ENCODE data around the gene NETO2.
"Not testable (repeated sequence)": the region's sequence is repeated elsewhere in the genome, so short reads cannot be mapped to it uniquely, and the experiment has no call there.

The NETO2 gene, protein sequence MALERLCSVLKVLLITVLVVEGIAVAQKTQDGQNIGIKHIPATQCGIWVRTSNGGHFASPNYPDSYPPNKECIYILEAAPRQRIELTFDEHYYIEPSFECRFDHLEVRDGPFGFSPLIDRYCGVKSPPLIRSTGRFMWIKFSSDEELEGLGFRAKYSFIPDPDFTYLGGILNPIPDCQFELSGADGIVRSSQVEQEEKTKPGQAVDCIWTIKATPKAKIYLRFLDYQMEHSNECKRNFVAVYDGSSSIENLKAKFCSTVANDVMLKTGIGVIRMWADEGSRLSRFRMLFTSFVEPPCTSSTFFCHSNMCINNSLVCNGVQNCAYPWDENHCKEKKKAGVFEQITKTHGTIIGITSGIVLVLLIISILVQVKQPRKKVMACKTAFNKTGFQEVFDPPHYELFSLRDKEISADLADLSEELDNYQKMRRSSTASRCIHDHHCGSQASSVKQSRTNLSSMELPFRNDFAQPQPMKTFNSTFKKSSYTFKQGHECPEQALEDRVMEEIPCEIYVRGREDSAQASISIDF

DNA sequence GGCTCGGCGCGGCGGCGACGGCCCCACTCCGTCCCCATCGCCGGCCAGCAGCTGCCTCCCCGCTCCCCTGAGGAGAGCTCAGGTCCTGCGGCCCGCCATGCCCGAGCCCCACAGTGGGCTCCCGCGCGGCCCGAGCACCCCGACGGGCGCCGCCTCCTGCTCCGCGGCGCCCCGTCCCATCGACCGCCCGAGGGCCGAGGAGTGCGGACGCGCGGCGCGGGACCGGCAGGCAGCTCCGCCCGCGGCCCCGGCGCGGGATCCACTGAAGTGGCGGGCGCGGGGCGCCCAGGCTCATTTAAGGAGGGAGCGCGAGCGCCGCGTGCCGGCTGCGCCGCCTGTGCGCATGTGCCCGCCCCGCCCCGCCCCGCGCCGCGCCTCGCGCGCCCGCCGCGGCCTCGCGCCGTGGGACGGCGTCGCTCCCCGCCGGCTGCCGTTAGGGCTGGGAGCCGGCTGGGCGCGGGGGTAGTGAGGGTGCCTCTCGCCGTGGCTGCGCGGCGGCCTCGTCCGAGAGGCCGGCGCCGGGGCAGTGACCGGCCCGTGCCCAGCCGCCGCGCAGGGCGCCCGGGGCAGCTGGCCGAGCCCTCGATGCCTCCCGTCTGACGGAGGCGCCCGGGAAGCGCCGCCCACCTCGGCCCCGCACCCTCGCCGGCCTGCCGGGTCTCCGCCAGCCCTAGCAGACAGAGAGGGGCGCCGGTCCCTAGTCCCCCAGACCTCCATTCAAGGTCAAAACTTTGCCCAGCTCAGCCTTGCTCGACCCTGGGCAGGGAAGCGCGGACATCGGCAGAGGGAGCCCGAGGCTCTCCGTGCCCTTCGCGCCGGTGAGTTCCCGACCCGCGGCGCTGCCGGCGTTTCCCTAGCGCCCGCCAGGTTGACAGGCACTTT, at the start of gene NETO2:
TSS of gene NETO2 (minus strand) at position 269 of the 882 bp plus-strand sequence. CDS start 333 bp downstream, outside the sequence.
- peak; percentile 20 to 27 for DNase-seq (ENCODE audit: low read depth in 2 of 2, low spot score in 1 of 2)

DNA sequence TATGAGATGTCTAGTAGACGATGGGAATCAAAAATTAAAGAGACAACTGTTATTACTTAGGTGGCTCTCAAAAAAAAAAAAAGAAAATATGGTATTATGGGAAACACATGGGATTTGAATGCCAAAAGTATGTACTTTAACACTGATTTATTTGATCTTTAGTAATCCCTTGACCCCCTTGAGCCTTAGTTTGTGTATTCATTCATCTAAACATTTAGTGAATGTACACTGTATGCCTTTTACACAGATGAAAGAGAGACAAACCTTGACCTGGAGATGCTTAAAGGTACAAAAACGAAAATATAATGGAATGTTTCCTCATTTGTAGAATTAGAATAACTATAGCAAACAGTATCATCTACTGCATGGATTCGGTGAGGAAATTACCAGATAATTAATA, 38.6 kb upstream of the NETO2 start:
- no peak for DNase-seq (ENCODE audit: low read depth in 2 of 2, low spot score in 1 of 2)

DNA sequence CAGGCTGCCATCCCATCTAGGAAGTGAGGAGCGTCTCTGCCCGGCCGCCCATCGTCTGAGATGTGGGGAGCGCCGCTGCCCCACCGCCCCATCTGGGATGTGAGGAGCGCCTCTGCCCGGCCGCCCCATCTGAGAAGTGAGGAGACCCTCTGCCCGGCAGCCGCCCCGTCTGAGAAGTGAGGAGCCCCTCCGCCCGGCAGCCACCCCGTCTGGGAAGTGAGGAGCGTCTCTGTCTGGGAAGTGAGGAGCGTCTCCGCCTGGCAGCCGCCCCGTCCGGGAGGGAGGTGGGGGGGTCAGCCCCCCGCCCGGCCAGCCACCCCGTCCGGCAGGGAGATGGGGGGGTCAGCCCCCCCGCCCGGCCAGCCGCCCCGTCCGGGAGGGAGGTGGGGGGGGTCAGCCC, 37.3 kb upstream of the NETO2 start:
- DNase-seq (ENCODE audit: low read depth in 2 of 2, low spot score in 1 of 2) = not testable (repeated sequence)

DNA sequence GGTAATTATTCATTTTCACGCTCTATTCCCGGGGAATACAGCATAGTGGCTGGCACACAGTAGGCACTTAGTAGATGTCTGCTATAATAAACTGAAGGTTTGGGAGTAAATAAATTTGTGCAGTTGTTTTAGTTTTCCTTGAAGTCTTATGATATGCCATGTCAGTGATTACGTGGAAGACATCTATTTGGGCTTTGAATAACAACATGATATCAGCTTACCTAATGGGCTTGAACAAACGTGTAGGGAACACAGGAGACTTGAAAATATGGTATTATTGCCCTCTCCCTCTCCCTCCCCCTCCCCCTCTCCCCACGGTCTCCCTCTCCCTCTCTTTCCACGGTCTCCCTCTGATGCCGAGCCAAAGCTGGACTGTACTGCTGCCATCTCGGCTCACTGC, 36.3 kb upstream of the NETO2 start:
- DNase-seq (ENCODE audit: low read depth in 2 of 2, low spot score in 1 of 2) = no peak

DNA sequence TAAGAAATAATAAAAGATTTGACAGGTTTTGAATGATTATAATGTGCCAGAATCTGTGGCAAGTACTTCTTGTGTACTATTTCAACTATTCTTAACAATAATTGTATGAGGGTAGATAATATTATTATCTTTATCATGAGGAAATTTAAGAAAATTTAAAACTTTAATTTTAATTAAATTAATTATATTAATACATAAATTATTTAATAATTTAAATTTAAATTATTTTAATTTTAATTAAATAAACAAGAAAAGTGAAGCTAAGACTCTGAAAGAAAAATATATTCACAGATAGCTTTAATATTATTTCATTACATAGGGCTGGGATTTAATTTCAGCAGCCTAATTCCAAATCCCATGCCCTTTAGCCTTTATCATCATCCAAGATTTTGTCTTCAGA, 31.4 kb upstream of the NETO2 start:
- DNase-seq (ENCODE audit: low read depth in 2 of 2, low spot score in 1 of 2) = no peak

DNA sequence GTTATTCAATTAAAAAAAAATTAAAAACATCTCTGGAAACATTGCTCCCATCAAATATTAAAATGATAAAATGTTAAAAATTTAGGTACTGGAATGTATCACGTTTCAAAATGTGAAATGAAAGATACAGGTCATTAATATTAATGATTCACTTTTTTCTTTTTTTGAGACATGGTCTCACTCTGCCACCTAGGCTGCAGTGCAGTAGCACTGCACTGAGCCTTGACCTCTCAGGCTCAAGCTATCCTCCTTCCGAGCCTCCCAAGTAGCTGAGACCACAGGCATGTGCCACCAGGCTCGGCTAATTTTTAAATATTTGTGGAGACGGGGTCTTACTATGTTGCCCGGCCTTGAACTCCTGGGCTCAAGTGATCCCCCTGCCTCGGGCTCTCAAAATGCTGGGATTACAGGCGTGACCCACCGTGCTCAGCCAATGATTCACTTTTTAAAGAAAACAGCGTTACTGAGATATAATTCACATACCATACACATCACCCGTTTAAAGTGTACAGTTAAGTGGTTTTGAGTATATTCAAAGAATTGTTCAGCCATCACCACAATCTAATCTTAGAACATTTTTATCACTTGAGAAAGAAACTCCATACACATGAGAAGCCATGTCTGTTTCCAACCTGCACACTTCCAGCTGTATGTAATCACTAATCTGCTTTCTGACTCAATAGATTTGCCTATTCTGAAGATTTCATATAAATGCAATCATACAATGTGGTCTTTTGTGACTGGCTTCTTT, 19.1 kb upstream of the NETO2 start:
- no peak for DNase-seq (ENCODE audit: low read depth in 2 of 2, low spot score in 1 of 2)

DNA sequence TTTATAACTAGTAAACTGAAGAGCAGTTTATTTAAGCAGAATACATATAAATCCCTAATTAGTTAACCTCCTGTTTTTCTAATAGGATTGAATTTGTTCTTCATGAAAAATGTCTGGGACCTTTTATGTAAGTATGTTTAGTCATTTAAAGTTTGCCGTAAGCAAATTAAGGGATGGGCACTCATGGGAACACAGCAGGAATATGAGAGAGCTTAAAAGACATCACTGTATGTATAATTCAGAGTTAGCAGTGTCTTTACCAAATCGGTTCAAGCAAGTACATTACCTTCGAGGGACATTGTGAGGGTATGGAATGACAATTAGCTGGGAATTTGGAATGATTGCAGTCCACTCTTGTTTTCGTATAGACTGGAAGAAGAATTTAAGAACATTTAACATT, 17.7 kb upstream of the NETO2 start:
- DNase-seq (ENCODE audit: low read depth in 2 of 2, low spot score in 1 of 2) = no peak

DNA sequence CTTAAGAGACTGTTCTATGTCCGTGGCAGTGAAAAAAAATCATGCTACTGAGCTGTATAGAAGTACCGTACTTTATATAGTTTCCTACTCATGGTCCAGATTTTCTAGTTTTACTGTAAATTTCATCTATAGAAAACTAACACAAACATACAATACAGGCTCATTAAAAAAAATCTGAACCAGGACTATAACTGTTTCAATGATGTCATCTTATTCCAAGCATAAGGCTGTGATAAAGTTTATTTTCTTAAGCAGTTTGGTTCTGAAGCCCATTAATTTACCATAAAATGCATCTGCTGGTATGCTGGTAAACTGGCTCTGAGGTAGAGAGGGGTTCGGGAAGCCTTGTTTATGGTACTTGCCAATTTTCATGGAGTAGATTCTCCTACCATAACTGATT, 16.7 kb upstream of the NETO2 start:
- DNase-seq (ENCODE audit: low read depth in 2 of 2, low spot score in 1 of 2) = no peak

DNA sequence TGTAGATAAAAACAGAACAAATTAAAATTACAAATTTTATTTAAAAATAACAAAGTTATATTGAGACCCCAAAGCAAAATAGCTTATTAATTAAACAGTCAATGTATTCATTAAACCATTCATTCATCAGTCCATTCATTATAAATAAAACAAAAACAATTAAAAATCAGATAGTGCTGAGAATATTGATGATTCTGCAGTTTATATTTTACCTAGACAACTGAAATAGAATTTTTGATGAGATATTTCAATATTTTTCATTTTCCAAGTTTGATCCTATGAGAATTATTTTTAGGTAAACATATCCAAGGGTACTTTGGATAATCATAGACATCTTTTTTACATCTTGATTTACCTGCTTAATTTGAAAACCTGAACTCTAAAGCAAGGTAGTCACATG, 15.2 kb upstream of the NETO2 start:
- DNase-seq (ENCODE audit: low read depth in 2 of 2, low spot score in 1 of 2) = no peak

DNA sequence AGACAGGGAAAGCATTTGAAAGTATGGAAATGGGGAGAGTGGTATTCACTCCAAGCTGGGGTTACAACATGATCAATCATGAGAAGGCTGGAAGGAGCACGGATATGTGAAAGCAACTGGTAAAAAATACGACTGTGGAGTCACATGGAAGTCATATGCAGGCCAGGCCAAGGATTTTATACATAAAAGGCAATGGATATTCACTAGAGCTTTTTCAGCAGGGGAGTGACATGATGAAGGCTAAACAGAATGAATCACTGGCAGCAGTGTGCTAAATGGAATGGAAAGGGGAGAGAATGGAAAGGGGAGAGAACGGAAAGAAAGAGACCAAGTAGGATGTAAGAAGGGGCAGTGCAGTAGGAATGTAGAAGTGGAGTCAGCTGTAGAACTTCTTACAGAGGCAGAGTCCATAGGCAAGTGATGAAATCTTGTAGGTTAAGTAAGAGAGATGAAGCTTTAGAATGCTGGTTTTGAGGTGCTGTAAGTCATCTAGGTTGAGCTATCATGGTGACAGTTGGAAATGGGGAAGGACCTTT, 13.0 kb upstream of the NETO2 start:
- no peak for DNase-seq (ENCODE audit: low read depth in 2 of 2, low spot score in 1 of 2)

DNA sequence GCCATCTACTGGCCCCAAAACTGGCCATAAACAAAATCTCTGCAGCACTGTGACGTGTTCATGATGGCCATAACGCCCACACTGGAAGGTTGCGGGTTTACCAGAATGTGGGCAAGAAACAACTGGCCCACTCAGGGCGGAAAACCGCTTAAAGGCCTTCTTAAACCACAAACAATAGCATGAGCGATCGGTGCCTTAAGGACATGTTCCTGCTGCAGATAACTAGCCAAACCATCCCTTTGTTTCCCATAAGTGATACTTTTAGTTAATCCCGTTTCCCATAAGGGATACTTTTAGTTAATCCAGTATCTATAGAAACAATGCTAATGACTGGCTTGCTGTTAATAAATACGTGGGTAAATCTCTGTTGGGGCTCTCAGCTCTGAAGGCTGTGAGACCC, 8.8 kb upstream of the NETO2 start:
- not testable (repeated sequence) for DNase-seq (ENCODE audit: low read depth in 2 of 2, low spot score in 1 of 2)

DNA sequence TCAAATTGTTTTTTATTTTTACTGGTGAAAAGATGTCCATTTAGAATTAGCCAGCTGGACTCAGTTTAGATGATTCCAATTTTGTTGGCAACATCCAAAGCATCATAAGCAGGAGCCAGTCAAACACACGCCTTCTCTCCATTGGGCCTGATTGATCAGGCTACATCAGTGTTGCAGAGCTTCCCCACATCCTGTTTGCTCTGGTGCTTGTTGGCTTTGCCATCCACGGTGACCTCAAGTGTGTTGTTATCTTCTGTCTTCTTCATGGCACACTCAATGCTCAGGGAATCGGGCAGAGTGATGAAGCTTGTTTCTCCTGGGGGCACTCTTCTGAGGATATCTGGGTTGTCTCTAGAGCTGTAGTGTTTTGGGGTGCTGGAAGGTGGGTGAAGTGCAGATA, 6.3 kb upstream of the NETO2 start:
- no peak for DNase-seq (ENCODE audit: low read depth in 2 of 2, low spot score in 1 of 2)

DNA sequence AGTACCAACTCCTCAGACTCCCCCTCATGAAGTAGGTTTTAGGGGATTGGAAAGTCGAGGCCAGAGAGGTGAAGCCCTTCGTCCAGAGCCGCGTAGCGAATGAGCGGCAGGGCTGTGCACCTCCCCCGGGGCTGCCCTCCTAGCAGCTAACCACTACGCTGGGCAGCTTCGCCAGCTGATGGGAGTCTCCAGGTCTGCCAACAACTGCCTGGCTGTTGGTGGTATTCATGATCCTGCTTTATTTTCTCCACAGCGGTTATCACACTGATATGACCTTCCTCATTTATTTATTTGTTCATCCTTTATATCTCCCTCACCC, 773 bp upstream of the NETO2 start:
- DNase-seq (ENCODE audit: low read depth in 2 of 2, low spot score in 1 of 2) = no peak

DNA sequence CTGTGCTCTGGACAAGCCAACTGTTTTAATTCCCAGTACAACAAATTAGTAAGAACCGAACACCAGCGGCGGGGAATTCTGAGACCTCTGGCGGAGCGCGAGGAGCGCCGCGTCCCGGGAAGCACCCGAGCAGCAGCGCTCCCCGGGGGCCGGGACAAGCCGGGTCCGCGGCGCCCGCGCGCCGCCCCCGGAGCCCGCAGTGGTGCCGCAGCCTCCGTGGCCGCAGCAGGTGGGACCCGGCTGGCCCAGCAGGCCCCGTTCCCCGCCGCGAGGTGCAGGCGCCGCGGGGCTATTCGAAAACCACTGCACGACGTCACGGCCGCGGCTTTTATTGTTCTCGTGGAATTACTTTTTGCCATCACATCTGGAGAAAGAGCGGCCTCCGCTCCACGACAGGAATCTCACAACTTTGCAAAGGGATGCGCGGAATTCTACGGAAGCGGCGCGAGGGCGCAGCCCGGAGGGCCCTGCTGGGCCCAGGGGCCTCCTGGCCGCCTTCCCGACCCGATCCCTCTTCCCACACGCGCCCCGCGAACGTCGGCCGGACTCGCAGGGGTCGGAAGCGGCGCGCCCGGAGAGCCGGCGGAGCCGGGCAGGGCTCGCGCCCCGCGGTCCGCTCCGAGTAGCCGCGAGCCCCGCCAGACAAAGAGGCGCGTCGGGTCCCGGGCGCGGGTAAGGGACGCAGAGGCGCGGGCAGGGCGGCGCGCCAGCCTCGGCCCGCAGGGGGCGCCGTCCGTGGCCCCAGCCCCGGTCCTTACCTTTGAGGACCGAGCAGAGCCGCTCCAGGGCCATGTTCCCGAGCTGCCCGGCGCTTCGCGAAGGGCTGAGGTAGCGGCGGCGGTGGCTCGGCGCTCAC, 696 bp downstream of the NETO2 start:
- peak in 1 of 2 donors; percentile 23 for DNase-seq (ENCODE audit: low read depth in 2 of 2, low spot score in 1 of 2)

DNA sequence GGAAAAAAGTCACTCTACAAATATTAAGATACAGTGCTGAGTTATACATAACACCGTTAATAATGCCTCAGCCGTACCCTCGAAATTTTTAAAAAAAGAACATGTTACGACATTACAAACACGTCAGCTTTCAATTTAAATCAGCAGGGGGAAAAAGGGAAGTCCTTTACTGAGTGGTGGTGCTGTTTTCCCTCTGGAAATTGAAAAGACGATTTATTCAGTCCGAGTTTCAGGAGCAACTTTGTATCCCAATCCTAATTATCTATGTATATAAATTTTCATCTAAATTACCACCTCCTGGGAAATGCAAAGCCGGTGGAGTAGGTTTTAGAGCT, 1.3 kb downstream of the NETO2 start:
- DNase-seq (ENCODE audit: low read depth in 2 of 2, low spot score in 1 of 2) = no peak

DNA sequence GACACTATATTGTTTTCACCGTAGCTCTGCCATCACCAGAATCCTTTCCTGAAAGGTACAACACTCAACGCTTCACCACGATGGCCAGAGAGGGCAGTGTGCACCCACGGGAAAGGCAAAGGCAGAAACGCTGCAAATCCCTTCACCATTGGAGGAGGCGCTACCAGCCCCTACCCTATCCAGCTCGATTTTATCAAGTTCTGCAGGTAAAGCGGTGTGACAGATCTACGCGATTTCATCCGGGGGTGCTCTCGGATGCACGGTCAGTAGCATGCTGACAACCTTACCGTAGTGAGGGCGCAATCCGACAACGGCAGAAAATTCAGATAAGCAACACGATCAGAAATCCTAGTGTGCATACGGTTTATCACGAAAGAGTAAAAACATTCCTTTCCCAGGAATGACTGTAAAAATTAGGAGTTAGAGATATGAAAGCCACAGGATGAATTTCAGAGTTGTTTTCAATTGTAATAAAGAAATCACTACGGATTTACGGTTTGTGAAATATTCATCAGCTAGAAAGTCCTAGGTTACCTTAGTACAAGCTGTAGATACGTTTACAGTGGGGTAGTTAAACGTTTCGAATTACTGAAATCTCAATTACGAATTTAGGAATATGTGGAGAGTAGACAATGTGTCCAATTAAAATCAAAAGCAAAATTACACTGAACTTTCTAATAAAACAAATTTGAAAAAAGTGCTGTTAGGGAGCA, 1.8 kb downstream of the NETO2 start:
- DNase-seq (ENCODE audit: low read depth in 2 of 2, low spot score in 1 of 2) = peak; percentile 50 to 66

DNA sequence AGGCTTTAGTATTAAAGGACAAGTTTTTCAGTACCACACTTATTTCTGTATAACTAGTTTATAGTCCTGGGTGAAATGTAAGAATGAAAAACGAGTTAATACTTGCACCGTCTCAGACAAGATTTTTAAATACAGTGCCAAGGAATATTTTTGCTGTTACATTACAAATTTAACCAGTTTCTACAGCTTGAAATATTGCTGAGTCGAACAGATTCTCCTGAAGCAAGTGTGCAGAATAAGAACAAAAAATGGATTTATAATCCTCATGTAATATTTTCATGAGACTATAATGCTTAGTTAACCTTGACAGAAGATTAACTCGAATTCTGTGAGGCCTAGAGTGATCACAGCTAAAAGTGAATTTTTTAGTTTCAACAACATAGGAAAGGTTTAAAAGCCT, 3.1 kb downstream of the NETO2 start:
- no peak for DNase-seq (ENCODE audit: low read depth in 2 of 2, low spot score in 1 of 2)

DNA sequence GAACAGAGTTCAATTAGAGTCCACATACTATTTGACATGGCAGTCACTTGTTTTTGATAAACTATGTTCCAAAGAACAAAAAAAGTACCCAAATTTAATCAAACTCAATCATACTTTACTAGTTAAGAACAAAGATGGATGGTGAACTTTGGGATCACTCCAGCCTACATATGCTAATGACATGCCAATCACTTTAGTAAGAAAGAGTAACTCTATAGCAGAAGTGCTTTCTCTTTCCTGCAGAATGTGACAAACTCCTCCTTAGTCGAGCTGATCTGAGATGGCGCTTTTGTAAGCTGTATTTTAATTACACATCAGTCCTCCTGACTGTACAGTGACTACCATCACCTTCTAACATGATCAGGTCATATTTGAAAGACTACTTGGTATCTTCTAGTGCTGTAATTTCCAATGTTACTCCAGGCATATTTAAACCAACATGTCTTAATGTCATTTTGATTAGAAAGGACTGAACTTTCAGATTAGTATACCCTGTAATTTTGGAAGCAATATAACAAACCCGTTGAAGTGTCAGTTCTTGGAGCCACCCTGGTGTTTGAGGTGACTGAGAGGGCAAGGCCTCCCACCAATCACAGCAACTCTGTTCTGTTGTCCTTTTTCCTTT, 4.1 kb downstream of the NETO2 start:
- DNase-seq (ENCODE audit: low read depth in 2 of 2, low spot score in 1 of 2) = no peak

DNA sequence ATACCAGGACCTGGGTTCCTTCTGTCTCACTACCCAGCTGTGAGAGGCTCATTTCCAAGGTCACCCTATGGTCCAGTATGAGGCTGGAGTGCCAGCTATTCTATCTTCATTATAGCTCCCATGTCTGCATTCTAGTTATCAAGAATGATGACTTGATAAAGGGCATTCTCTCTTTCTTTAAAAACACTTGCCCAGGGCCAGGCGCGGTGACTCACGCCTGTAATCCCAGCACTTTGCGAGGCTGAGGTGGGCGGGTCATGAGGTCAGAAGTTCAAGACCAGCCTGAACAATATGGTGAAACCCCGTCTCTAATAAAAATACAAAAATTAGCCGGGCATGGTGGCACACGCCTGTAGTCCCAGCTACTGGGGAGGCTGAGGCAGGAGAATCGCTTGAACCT, 5.8 kb downstream of the NETO2 start:
- DNase-seq (ENCODE audit: low read depth in 2 of 2, low spot score in 1 of 2) = not testable (repeated sequence)

All from stimulated activated CD8-positive, alpha-beta memory T cell treated with anti-CD3 and anti-CD28 coated beads, Interleukin-4, amount 100 ng/mL, for 1 hour (primary cell).